ENCODE measurements around the gene GRM7.

- TF ChIP-seq POLR2A (IDR thresholded peaks at IDR 0.05) = no peak
- TF ChIP-seq CTCF (IDR thresholded peaks at IDR 0.05) = no peak
Measured at GRCh38 chr3:7749931-7750695, 889.2 kb downstream of the GRM7 start.
